ENCODE data around the gene SH3BP4.

The SH3BP4 gene

DNA sequence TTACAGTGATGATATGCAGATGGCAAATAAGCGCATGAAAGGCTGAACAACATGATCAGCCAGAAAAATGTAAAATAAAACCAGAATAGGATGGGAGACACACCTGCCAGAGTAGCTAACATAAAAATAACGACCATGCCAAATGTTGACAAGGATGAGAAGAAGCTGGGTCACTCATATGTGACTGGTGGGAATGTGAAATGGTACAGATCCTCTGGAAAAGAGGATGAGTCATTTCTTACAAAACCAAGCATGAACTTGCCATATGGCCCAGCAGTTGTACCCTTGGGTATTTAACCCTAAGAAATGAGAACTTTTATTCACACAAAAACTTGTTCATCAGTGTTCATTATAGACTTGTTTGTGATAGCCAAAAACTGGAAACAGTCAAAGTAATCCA is 143.8 kb downstream of the SH3BP4 start:
- DNase-seq = no peak

DNA sequence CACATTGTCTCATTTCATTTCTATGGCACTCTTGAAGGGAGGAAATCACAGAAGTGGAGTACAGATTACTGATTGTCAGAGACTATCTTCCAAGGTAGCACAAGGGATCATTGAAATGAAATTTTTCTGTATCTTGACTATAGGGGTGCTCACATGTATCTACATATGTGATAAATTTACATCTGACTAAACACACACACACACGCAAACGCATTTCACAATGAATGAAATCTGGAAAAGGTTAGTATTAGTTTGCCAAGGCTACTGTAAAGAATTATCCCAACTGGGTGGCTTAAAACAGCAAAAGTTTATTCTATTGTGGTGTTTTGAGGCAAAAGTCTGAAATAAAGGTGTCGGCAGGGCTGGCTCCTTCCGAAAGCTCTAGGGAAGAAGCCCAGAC is 144.6 kb downstream of the SH3BP4 start:
- no peak for DNase-seq

DNA sequence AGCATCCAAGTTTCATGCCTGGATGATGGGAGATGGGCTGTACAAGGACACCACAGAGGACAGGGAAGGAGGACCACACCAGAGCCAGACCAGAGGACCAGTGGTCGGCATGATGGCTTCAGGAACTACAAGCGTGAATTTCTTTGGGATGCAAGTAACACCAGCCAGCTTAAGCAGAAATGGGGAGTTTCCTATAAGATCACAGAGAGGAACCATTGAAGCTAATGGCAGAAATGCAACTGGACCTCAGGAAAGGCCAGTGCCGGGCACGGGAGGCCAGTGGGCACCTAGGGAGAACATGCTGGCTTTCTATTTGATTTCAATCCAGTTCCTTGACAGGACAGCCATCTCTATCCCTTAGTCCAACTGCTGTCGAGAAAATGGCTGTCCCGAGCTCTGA is 145.4 kb downstream of the SH3BP4 start:
- DNase-seq = no peak

- no peak for DNase-seq
Observed at GRCh38 chr2:235098269-235098668, 146.5 kb downstream of the SH3BP4 start.

DNA sequence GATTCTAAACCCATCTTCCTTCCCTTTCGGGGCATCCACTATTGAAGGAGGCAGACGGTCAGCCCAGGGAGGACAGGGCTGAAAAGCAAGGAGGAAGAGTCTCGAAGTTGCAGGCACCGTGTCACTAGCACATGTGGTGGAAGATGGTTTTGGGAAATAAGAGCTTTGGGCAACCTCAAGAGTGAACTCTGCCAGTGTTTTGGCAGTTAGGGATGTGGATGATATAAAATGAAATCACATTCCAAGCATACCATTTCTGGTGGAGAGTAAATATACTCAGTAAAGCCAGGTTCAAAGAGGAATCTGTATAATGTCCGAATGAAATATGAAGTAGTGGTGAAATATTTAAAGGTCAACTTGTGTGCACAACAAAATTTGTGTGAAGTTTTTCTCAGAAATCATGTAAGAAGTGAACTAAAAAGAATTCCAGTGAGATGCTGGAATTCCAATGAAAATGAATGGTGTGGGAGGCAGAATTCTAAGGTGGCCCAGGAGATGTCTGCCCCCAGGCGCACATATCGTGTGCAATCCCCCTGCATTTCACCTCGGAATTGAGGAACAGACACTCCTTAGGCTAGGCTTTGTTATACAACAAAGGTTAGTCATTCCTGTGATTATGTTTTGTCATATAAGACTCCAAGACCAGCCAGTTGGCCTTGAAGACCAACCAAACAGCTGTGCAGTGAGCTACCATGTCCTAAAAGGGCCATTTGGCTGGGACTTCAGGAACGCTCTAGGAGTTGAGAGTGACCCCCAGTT is 147.1 kb downstream of the SH3BP4 start:
- no peak for DNase-seq

DNA sequence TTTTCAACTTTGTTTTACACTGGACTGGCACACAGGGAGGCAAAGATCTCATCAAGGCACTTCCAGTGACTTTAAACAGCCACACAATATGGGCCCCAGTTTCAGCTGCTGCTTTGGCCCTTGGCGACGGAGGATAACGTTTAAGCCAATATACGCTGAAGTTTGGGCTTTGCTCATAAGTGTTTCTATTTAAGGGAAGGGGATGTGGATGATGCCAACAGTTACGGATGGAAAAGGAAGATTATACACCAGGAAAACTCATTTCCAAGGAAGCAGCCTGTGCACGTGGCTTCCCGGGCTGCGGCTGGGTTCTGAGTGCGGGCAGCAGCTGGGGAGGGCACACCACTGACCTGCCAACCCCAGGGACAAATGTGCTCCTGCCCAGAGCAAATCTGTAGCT is 151.1 kb downstream of the SH3BP4 start:
- no peak for DNase-seq

Data from stimulated activated CD4-positive, alpha-beta T cell treated with anti-CD3 and anti-CD28 coated beads, Interleukin-2, amount 100 ng/mL, for 48 hours (primary cell).